ENCODE data around the gene PRKG1.

The PRKG1 gene

GRCh38 chr10:51951601-51952000 lies 877.3 kb downstream of the PRKG1 start:
- H4K20me1 ChIP-seq (ENCODE audit: low read depth, low read length): no peaks in the 10 kb centered on the region
- TF ChIP-seq EZH2phosphoT487 (conservative IDR thresholded peaks at IDR 0.05; ENCODE audit: low read length) (no peak), CTCF (IDR thresholded peaks at IDR 0.05; ENCODE audit: insufficient read depth, low read length, poor library complexity, severe bottlenecking) (no peak)
- no peak overlapping the region for H3K9ac ChIP-seq (ENCODE audit: low read length)
- H3K4me2 ChIP-seq (ENCODE audit: low read depth, low read length, poor library complexity, severe bottlenecking): no peak overlapping the region
- no peaks in the 10 kb centered on the region for H3K79me2 ChIP-seq (ENCODE audit: insufficient read depth, low read length)
- H3F3A ChIP-seq (ENCODE audit: insufficient read depth): no peaks in the 10 kb centered on the region
- no peak overlapping the region for H2AFZ ChIP-seq (ENCODE audit: low read depth, low read length, severe bottlenecking)
- no peaks in the 10 kb centered on the region for H3K27me3 ChIP-seq (ENCODE audit: low read length)
- no peak overlapping the region for H3K4me3 ChIP-seq (ENCODE audit: insufficient read depth, low read length, poor library complexity, severe bottlenecking)
- H3K9me2 ChIP-seq (replicated peaks; ENCODE audit: insufficient read depth, low read length): no peaks in the 10 kb centered on the region
- no peaks in the 10 kb centered on the region for H3K9me3 ChIP-seq (ENCODE audit: insufficient read depth, low read length)
- no peaks in the 10 kb centered on the region for H3K36me3 ChIP-seq (ENCODE audit: low read length)
- H3K27ac ChIP-seq (ENCODE audit: low read depth, low read length): no peak overlapping the region

- Histone ChIP-seq H3K27ac (ENCODE audit: low read depth, low read length) (no peak overlapping the region), H3K79me2 (ENCODE audit: insufficient read depth, low read length) (no peaks in the 10 kb centered on the region), H3K9me2 (replicated peaks; ENCODE audit: insufficient read depth, low read length) (no peaks in the 10 kb centered on the region), H3K4me3 (ENCODE audit: insufficient read depth, low read length, poor library complexity, severe bottlenecking) (no peak overlapping the region), H3K9me3 (ENCODE audit: insufficient read depth, low read length) (no peaks in the 10 kb centered on the region), H3K27me3 (ENCODE audit: low read length) (no peaks in the 10 kb centered on the region), H3K9ac (ENCODE audit: low read length) (no peak overlapping the region), H2AFZ (ENCODE audit: low read depth, low read length, severe bottlenecking) (no peak overlapping the region), H3K4me2 (ENCODE audit: low read depth, low read length, poor library complexity, severe bottlenecking) (no peak overlapping the region), H3F3A (ENCODE audit: insufficient read depth) (no peaks in the 10 kb centered on the region), H3K36me3 (ENCODE audit: low read length) (no peaks in the 10 kb centered on the region), H4K20me1 (ENCODE audit: low read depth, low read length) (no peaks in the 10 kb centered on the region)
- TF ChIP-seq CTCF (IDR thresholded peaks at IDR 0.05; ENCODE audit: insufficient read depth, low read length, poor library complexity, severe bottlenecking) (no peak), EZH2phosphoT487 (conservative IDR thresholded peaks at IDR 0.05; ENCODE audit: low read length) (no peak)
These were observed 877.8 kb downstream of the PRKG1 start for GRCh38 chr10:51952056-51952455.

- Histone ChIP-seq H3K79me2 (ENCODE audit: insufficient read depth, low read length) (no peaks in the 10 kb centered on the region), H3K27ac (ENCODE audit: low read depth, low read length) (no peak overlapping the region), H2AFZ (ENCODE audit: low read depth, low read length, severe bottlenecking) (no peak overlapping the region), H3K4me2 (ENCODE audit: low read depth, low read length, poor library complexity, severe bottlenecking) (no peak overlapping the region), H3K9me2 (replicated peaks; ENCODE audit: insufficient read depth, low read length) (no peaks in the 10 kb centered on the region), H3K36me3 (ENCODE audit: low read length) (no peaks in the 10 kb centered on the region), H4K20me1 (ENCODE audit: low read depth, low read length) (no peaks in the 10 kb centered on the region), H3K9ac (ENCODE audit: low read length) (no peak overlapping the region), H3K27me3 (ENCODE audit: low read length) (no peaks in the 10 kb centered on the region), H3K9me3 (ENCODE audit: insufficient read depth, low read length) (no peaks in the 10 kb centered on the region), H3K4me3 (ENCODE audit: insufficient read depth, low read length, poor library complexity, severe bottlenecking) (no peak overlapping the region), H3F3A (ENCODE audit: insufficient read depth) (no peaks in the 10 kb centered on the region)
- no peak for TF ChIP-seq CTCF (IDR thresholded peaks at IDR 0.05; ENCODE audit: insufficient read depth, low read length, poor library complexity, severe bottlenecking)
- no peak for TF ChIP-seq EZH2phosphoT487 (conservative IDR thresholded peaks at IDR 0.05; ENCODE audit: low read length)
These were observed 881.4 kb downstream of the PRKG1 start for GRCh38 chr10:51955696-51956095.
